Right ventricle myocardium inferior (tissue), 1 donor: ENCODE measurements around the gene TBX21. TPM values are rescaled to one million over a fixed set of nuclear protein-coding genes. Genes with fewer than 3 reads are reported as not detected.

Experiments
- ATAC-seq: fragments of 200-7000 bp; cut with Tn5 transposase; one replicate; pipeline ENCODE4 v1.9.1; 2020; ENCODE audit warnings: mild to moderate bottlenecking, moderate library complexity
- DNase-seq: peaks from one replicate; pipeline ENCODE4 v3.0.0; 2021; ENCODE audit errors: missing footprints
- intact Hi-C: fragments of 100-400 bp; cut with DNase I; formaldehyde crosslinking; loops from one replicate; pipeline ENCODE4 v1.11.0; 2022
- total RNA-seq: library from RNA; stranded (reverse); fragmentation: NEBNext Ultra II Directional; extraction: Animal tissue kit (Norgen Biotek cat#: 25700); gene quantifications from one replicate; pipeline ENCODE4 v1.2.1, GENCODE V29; 2021
- donor health status: DM: no; HTN: yes; CAD: no; lungs with severe emphysema.

The TBX21 gene
- total RNA-seq, 1 donor from 2014 or later, result 0.27 TPM

DNA sequence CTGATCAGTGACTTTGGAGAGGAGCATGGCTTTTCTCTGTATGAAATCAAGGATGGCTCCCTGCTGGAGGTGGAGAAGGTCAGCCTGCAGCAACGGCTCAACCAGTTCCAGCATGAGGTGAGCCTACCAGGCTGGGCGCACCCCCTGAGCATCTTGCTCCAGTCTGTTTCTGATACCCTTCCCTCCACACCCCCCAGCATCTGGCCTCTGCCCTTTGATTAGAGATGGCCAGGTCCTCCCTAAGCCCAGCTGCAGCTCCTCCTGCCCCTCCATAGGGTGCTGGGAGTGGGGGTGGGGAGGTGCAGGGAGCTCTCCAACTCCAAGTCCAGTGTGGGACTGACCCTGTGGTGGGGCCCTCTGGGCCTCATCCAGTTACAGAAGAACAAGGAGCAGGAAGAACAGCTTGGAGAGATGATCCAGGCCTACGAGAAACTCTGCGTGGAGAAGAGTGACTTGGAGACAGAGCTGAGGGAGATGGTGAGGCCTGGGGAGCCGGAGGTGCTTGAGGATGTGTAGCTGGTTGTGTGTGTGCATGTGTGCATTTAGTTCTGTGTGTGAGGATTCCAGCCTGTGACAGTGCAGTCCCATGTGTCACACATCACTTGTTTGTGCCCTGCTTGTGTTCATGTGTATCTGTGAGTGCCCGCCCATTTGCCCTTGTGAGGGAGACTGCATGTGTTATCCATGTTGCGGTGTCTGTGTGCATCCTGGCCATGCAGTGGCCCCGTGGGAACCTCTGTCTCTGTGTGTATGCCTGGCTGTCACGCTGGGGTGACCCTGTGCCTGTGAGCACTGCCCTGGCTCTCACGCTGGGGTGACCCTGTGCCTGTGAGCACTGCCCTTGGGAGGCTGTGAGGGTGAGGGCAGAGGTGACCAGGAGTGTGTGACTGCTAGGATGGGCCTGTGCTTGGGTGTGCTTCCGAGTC, 36.1 kb upstream of the TBX21 start:
- no peak for DNase-seq
- no peak for ATAC-seq
- intact Hi-C loops, result loop anchor here (10.0 kb wide), 1 partner anchor 198 kb away; the partner anchor contains the start of gene SP2

DNA sequence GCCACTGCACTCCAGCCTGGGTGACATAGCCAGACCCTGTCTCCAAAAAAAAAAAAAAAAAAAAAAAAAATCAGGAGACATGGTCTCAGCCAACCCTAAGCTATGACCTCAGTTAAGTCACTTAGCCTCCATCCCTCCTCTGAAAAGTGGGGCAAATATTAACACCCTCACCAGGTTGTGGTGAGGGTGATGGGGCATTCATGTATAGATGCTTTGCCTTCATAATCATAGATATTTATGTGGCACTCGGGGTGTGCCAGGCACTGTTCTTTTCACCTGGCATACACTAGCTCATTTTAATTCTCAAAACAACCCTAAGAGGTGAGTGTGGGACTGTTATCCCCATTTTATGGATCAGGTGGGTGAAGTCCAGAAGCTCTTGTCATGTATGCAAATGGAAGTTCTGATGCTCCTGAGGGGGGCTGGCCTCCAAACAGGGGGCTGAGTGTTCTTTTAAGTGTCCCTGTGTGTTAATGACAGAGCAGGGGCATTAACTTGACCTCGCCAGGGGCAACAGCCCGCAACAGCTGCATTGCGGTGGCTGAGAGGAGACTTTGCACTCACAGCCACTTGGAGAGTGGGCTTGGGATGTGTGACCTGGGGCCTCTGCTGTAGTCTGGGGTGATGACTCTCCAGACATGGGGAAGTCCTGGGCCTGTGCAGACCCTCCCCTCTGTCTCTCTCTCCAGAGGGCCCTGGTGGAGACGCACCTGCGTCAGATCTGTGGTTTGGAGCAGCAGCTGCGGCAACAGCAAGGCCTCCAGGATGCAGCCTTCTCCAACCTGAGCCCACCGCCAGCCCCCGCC, 34.9 kb upstream of the TBX21 start:
- no peak for ATAC-seq
- intact Hi-C loops, result loop anchor here (10.0 kb wide), 1 partner anchor 197 kb away; the partner anchor contains the start of gene SP2
- no peak for DNase-seq

DNA sequence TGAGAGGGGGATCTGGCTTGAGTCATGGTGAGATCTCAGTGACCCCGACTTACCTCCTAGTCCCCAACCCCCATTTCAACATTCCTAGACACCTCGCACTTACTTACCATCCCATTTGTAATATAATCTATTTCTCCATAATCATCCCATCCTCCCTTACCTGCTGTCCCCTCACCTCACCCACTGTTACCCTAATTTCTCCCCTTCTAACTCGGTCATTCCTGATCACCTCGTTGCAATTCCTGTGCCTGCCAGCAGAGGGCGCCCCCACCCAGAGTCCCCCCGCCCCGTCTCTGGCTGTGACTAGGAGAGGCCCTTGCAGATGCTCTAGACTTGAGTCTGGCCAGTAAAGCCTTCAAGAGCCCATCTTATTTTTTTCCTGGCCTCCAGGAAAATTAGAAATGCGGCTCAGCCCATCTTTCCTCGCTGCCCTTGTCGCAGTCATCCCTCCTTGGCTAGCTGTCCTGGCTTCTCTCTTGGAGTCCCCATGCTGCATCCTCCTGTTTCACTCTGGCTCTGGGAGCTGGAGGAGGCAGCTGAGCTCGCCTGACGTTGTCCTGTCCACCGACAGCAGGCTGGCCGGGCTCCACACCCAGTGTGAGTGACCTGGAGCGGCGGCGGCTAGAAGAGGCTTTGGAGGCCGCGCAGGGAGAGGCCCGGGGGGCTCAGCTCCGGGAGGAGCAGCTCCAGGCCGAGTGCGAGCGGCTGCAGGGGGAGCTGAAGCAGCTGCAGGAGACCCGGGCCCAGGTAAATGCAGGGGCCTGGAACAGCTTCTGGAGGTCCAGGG, 34.1 kb upstream of the TBX21 start:
- ATAC-seq, result no peak

DNA sequence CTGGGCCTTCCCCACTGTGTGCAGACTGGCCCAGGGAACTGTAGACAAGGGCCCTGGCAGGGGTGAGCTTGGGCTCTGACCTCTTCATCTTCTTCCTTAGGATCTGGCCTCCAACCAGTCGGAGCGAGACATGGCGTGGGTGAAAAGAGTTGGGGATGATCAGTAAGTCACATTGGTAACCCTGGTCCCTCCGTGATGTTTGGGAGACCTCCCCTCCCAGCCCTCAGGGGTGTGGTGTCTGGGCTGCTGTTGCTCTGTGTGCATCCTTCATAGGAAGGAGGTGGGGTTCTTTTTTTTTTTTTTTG, 33.5 kb upstream of the TBX21 start:
- no peak for DNase-seq
- ATAC-seq, result no peak
- intact Hi-C loops, result loop anchor here (10.0 kb wide), 1 partner anchor 195 kb away; the partner anchor contains the start of gene SP2

More for the DNA sequence above, 34.1 kb upstream of the TBX21 start:
- peak; percentile 83 for DNase-seq
- intact Hi-C loops, result loop anchor here (10.0 kb wide), 1 partner anchor 196 kb away; the partner anchor contains the start of gene SP2

DNA sequence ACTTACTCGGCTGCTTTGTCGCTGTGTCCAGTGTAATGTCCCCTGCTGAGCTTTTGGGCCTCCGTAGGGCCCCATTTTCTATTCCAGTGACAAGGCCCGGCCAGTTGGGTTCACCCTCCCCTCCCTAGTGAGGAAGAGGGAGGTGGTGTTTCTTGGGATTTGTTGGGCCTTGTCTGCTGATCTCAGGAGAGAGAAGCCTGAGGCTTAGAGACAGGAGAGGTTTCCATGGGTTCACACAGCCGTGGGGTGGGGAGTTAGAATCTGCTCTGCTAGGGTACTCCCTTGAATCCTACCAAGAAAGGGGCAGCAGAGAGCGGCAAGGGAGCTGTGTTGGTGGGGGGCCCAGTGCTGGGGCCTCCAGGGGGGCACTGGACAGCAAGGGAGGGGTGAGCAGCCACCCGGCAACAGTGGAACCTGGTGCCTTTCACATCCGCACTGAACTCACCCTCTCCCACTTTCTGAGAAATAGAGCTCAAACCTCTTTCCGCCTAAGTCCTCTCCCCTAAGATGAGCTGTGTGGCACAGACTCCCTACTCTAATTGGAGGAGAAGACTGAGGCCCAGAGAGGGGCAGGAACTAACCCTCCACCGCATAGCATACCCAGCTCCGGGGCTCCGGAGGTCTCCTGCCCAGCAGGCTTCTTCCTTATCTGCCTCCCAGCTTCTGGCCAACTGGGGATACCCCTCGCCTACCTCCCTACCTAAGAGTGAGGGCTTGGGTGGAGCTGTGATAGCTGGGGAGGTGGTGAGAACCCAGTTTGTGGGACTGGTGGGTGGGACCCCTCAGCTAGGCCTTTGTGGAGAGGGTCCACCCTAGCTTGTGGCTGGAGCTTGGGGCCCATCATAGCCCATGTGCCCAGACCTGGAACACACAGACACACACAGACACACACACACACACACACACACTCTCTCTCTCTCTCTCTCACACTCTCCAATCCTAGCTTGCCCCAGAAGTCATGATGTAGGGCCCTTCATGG, 32.3 kb upstream of the TBX21 start:
- DNase-seq, result no peak
- ATAC-seq, result no peak
- intact Hi-C loops, result no loop called here

DNA sequence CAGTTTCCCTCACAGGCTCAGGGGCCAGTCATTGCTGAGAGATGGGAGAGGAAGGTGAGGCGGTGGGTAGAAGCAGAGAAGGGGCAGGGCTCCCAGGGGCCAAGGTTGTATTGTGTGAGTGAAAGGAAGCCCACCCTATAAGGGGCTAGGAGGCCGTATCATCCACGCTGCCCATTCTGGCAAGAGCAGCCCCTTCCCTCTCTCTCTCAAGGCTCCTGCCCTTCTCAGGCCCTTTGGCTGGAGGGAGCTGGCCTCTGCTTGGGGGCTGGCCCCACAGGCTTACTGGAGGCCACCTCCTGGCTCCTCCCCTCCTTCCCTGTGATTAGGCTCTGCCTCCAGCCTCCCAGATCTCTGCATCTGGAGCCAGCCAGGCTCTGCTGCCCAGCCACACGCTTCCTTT, 31.4 kb upstream of the TBX21 start:
- ATAC-seq, result no peak
- DNase-seq, result no peak
- intact Hi-C loops, result no loop called here

DNA sequence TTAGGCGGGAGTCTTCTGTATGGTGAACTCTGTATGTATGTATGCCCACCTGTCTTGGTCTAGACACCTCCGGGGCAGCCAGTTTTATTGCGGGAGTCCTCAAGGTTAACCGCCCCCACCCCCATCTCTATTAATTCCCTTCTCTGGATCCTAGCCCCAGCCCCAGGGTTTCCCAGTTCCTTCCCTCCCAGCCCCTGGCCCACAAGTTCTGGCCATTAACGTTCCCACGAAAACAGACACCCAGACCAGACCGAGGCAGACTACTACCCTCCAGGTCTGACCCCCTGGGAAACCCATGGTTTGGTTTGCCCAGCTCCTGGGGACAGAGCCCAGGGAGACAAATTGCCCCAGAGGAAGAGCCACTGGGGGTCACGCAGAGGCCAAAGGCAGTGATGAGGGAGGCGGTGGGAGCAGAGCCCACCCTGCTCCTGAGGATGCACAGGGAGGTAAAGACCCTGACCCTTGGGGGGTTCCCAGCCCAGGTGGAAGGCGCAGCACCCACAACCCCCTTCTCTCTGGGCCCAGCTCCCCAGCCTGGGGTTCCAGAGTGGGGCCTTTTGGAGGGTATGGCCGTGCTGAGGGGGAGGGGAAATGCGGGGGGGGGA, 30.5 kb upstream of the TBX21 start:
- intact Hi-C loops, result no loop called here
- no peak for DNase-seq
- ATAC-seq, result no peak

DNA sequence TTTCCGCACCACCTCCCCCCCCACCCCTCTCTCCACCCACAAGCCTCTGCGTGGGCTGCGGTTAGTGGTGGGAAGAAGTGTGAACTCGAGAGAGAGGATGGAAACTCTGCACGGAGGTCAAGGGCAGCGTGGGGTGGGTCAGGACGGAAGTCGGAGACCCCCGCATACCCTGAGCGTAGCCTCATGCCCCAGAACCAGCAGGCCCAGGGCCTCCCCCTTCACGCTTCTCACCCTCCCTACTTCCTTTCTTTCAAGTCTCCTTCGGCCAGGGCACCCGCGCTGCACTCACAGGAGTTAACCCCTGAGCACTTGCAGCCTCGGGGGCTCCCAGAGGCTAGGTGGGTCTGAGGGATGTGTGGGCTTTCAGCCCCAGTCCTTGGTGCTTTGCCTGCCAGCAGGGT, 29.8 kb upstream of the TBX21 start:
- no peak for ATAC-seq
- intact Hi-C loops, result no loop called here
- peak; percentile 77 for DNase-seq

DNA sequence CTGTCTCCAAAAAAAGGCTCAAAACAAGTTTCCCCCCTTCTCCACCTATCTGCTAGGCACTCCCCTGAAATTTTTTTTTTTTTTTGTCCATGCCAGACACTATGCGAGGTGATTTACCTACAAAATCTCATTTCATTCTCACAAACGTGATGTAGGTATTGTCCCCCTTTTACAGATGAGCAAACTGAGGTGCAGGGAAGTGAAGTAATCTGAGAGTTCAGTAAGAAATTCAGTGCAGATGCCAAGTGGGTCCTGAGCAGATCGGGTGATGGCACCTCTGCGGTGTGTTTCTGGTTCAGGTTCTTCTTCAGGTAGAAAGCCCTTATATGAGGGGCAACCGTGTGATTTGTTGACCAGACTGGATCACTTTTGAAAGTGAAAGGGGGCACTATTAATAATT, 29.4 kb upstream of the TBX21 start:
- intact Hi-C loops, result no loop called here
- ATAC-seq (no peak), DNase-seq (no peak)

DNA sequence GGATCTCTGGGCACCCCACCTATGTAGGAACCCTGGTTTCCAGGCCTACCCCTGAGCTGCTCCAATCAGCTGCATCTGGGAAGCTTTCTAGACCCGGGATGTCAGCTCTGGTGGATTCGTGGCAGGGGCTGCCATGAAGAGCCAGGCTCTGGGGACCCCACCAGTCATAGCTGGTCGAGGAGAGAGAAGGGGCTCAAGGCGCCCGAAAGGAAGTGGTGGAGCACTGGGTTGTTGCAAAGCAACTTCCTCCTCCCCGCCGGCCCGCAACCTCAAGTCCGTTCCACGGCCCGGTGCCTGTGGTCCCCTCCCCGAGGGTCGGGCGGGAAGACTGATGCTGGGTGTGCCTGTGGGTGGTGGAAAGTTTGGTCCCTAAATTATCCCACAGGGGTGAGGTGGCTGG, 28.9 kb upstream of the TBX21 start:
- intact Hi-C loops, result no loop called here
- DNase-seq, result peak; percentile 81

DNA sequence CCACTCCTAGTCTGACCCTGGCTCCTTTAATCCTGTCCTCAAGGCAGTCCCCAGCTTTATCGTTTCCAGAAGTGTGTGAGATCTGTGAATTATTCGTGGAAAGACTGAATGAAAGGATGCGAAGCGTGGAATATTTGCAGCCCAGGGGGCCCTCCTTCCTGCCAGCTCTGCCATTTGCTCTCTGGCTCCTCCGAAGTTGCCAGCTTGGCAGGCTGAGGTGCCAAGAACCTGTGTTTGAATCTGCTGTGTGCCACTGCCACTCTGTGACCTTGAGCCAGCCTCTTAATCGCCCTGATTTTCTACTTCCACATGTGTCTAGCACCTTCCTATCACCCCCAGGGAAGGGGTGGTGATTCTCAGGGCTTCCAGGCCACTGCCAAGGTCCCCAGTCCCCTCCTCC, 28.3 kb upstream of the TBX21 start:
- DNase-seq, result no peak
- no peak for ATAC-seq
- intact Hi-C loops, result no loop called here

More for the DNA sequence above, 28.9 kb upstream of the TBX21 start:
- no peak for ATAC-seq

DNA sequence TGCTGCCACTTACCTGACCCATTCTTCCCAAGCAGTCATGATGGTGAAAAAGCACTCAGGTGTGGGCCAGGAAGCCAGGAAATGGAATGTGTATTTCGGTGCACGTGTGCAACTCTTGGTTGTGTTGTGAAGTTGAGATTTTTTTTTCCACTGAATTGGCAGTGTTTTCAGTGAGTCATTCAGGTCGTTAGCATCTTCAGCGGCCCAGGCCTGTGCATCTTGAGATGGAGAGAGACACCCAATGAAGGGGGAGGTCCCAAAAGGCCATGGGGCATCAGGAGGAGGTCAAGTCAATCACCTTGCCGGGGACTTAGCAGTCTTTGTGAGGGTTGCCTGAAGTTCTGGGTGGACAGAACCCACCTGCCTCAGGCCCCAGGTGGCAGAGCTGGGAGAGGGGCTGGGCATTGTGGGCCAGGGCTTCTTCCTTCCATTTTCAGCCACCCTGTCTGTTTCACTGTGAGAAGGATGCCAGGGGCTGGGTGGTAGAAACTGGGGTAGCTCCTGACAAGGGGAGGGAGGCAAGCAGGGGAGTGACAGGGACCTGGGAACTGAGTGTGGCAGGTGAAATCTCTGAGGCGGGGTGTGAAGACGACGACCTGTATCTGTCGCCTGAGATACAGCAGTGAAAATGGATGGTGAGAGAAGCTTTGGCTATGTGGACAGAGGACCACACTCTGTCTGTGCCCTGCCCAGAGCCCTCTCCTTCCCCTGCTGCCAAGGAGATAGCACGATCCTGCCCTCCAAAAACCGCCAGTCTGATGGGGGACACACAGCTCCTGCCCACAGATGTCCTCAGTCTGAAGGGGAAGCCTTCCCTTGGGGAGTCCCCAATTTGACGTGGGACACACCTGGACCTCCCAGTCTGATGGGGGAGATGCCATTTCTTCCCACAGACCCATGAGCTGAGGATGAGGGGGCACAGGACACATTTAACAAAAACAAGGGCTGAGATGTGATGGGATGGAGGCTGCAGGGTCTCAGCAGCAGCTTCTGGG, 27.2 kb upstream of the TBX21 start:
- intact Hi-C loops, result no loop called here
- DNase-seq (peak; percentile 15), ATAC-seq (no peak)

DNA sequence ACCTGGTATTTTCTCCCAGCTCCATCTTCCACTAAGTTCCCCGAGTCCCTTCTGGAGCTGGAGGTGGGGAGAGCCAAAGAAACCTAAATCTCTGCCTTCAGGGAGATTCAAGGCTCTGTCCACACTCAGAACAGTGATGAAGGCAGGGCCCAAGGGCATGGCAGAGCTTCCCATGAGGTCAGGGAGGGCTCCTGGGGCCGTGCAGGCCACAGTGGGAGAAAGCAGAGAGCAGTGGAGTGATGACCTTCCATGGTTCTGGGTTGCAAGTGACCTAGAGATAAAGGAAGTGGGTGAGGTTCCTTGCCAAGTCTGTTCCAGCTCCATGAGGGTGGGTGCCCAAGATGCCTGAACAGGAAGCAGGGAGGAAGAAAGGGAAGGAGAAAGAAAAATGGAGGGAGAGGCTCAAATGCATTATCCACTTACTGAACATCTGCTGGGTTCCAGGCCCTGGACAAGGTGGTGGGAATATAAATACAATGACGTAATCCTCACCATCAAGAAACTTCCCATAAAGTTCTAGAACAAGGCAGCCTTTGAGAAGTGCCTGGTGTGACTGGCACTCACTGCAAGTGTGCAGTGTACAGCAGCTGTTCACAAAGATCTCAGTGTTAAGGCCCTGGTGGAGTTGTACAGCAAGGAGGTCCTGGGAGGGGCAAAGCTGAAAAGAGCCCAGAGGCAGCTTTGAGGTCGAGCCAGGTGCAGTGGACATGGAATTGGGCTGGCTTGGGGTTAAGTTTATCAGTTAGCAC, 25.8 kb upstream of the TBX21 start:
- DNase-seq, result peak; percentile 40
- ATAC-seq, result no peak
- intact Hi-C loops, result no loop called here

DNA sequence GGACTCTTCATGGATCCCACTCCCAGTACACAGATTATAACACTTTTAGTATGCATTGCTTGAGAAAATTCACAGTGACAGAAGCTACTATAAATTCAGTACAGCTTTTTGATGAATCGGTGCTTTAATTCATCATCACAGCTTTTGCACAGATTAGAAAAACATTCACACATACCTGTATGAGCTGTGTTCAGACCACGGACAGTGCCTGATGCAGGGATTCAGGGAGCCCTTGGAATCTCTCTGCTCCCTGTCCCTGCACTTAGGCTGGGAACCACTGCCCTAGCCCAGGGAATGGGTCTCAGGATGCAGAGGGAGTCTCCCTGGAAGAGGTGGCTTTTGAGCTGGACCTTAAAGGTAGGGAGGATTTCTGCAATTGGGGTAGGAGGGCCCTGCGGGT, 25.2 kb upstream of the TBX21 start:
- intact Hi-C loops, result no loop called here
- no peak for ATAC-seq

DNA sequence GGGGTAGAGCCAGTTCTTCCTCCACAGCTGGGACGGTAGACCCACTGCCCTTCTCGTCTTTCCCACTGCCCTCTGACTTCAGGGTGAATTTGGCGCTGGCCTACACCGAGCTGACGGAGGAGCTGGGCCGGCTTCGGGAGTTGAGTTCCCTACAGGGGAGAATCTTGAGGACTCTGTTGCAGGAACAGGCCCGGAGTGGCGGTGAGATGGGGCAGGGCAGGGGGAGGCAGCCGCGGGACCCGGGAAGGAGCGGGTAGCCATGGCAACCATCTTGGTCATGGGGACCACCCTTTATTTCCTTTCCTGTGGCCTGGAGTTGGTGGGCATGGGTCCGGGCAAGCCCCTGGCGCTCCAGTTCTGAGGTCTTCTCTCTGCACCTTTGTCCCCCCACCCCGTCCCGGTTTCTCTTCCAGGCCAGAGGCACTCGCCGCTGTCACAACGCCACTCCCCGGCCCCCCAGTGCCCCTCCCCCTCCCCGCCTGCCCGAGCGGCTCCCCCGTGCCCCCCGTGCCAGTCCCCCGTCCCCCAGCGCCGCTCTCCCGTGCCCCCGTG, 24.6 kb upstream of the TBX21 start:
- DNase-seq (peak; percentile 28), ATAC-seq (no peak)
- intact Hi-C loops, result no loop called here

More for the DNA sequence above, 25.2 kb upstream of the TBX21 start:
- DNase-seq, result no peak
